HEK293 (cell line): ENCODE measurements around the gene MORC4.

Experiments
- CTCF ChIA-PET: fragments of 350-600 bp; formaldehyde crosslinking; extraction: SDS; loops from one replicate; lab custom pipeline; 2021; ENCODE audit warnings: antibody characterized with exemption; lab: Yijun Ruan, JAX
- POLR2A ChIA-PET: fragments of 300-600 bp; formaldehyde crosslinking; extraction: SDS; loops from one replicate; lab custom pipeline; 2020; ENCODE audit warnings: antibody characterized with exemption, inconsistent platforms; lab: Yijun Ruan, JAX
- H3K27ac ChIP-seq: fragments of 200-500 bp; sonication (Bioruptor generic); 2 replicates; pipeline ENCODE4 v1.5.1; 2014; ENCODE audit warnings: low read depth, low read length, control low read depth, inconsistent platforms; ENCODE audit errors: extremely low read depth
- H3K36me3 ChIP-seq, 2 experiments: fragments of 200-500 bp in 1 of 2; sonication (Bioruptor generic) in 1 of 2; 1 replicate in 1 of 2; 2 replicates in 1 of 2; pipeline ENCODE4 v1.5.1; 2014 to 2017; ENCODE audit warnings: inconsistent platforms in 2 of 2, low read length in 2 of 2; ENCODE audit not compliant: control insufficient read depth in 2 of 2, insufficient read depth in 1 of 2
- H3K4me1 ChIP-seq: fragments of 200-500 bp; sonication (Bioruptor generic); 2 replicates; pipeline ENCODE4 v1.5.1; 2014; ENCODE audit warnings: mild to moderate bottlenecking, low read length, inconsistent platforms; ENCODE audit not compliant: control insufficient read depth, insufficient read depth
- H3K4me3 ChIP-seq: 2 replicates; pipeline ENCODE4 v1.5.1; 2011; ENCODE audit warnings: low read depth, mild to moderate bottlenecking, control low read depth, low read length, moderate library complexity
- H3K9me3 ChIP-seq: fragments of 200-500 bp; sonication (Bioruptor generic); 2 replicates; pipeline ENCODE4 v1.5.1; 2014; ENCODE audit warnings: low read depth, low read length, inconsistent platforms; ENCODE audit not compliant: control insufficient read depth, insufficient read depth
- ATF2 ChIP-seq: fragments of 450-650 bp; formaldehyde crosslinking; IDR thresholded peaks from 2 replicates; pipeline ENCODE4 v1.5.1; 2016; ENCODE audit warnings: missing biosample characterization, missing genetic modification characterization, low read depth
- GLI4 ChIP-seq: fragments of 450-650 bp; formaldehyde crosslinking; IDR thresholded peaks from 2 replicates; pipeline ENCODE4 v1.5.1; 2016; ENCODE audit warnings: missing biosample characterization, missing genetic modification characterization
- IKZF3 ChIP-seq: fragments of 450-650 bp; IDR thresholded peaks from 2 replicates; pipeline ENCODE4 v1.5.0; 2018; ENCODE audit warnings: missing biosample characterization, mild to moderate bottlenecking, missing genetic modification characterization, moderate library complexity
- ZBTB48 ChIP-seq: fragments of 450-650 bp; formaldehyde crosslinking; IDR thresholded peaks from 2 replicates; pipeline ENCODE4 v1.5.1; 2016; ENCODE audit warnings: missing biosample characterization, missing genetic modification characterization
- ZBTB6 ChIP-seq: fragments of 450-650 bp; formaldehyde crosslinking; IDR thresholded peaks from 2 replicates; pipeline ENCODE4 v1.5.1; 2017; ENCODE audit warnings: missing biosample characterization, missing genetic modification characterization
- ZBTB8A ChIP-seq: fragments of 450-650 bp; formaldehyde crosslinking; IDR thresholded peaks from 2 replicates; pipeline ENCODE4 v1.5.1; 2016; ENCODE audit warnings: missing biosample characterization, missing genetic modification characterization
- ZEB2 ChIP-seq: fragments of 450-650 bp; formaldehyde crosslinking; IDR thresholded peaks from 2 replicates; pipeline ENCODE4 v1.5.1; 2016; ENCODE audit warnings: missing biosample characterization, missing genetic modification characterization
- ZFHX2 ChIP-seq: fragments of 450-650 bp; formaldehyde crosslinking; conservative IDR thresholded peaks from 2 replicates; pipeline ENCODE4 v1.5.1; 2016; ENCODE audit warnings: missing biosample characterization, missing genetic modification characterization
- ZIC2 ChIP-seq: fragments of 450-650 bp; formaldehyde crosslinking; IDR thresholded peaks from 2 replicates; pipeline ENCODE4 v1.5.1; 2016; ENCODE audit warnings: missing biosample characterization, missing genetic modification characterization
- ZNF114 ChIP-seq: fragments of 450-650 bp; formaldehyde crosslinking; IDR thresholded peaks from 2 replicates; pipeline ENCODE4 v1.5.0; 2017; ENCODE audit warnings: missing biosample characterization, missing genetic modification characterization
- ZNF169 ChIP-seq: fragments of 450-650 bp; formaldehyde crosslinking; IDR thresholded peaks from 2 replicates; pipeline ENCODE4 v1.5.1; 2016; ENCODE audit warnings: missing biosample characterization, missing genetic modification characterization
- ZNF211 ChIP-seq: fragments of 450-650 bp; formaldehyde crosslinking; IDR thresholded peaks from 2 replicates; pipeline ENCODE4 v1.5.1; 2016; ENCODE audit warnings: low read depth, missing biosample characterization, missing genetic modification characterization
- ZNF239 ChIP-seq: fragments of 450-650 bp; formaldehyde crosslinking; IDR thresholded peaks from 2 replicates; pipeline ENCODE4 v1.5.1; 2016; ENCODE audit warnings: missing biosample characterization, missing genetic modification characterization
- ZNF280C ChIP-seq: fragments of 450-650 bp; formaldehyde crosslinking; IDR thresholded peaks from 2 replicates; pipeline ENCODE4 v1.5.1; 2016; ENCODE audit warnings: missing biosample characterization, missing genetic modification characterization
- ZNF350 ChIP-seq: fragments of 450-650 bp; formaldehyde crosslinking; IDR thresholded peaks from 2 replicates; pipeline ENCODE4 v1.5.0; 2017; ENCODE audit warnings: missing biosample characterization, mild to moderate bottlenecking, missing genetic modification characterization
- ZNF354C ChIP-seq: fragments of 450-650 bp; formaldehyde crosslinking; IDR thresholded peaks from 2 replicates; pipeline ENCODE4 v1.5.1; 2016; ENCODE audit warnings: missing biosample characterization, missing genetic modification characterization, low read depth, borderline replicate concordance
- ZNF404 ChIP-seq: fragments of 450-650 bp; formaldehyde crosslinking; IDR thresholded peaks from 2 replicates; pipeline ENCODE4 v1.5.1; 2017; ENCODE audit warnings: missing biosample characterization, missing genetic modification characterization
- ZNF423 ChIP-seq: fragments of 450-650 bp; formaldehyde crosslinking; IDR thresholded peaks from 2 replicates; pipeline ENCODE4 v1.5.1; 2016; ENCODE audit warnings: missing biosample characterization, missing genetic modification characterization
- ZNF518A ChIP-seq: fragments of 450-650 bp; formaldehyde crosslinking; conservative IDR thresholded peaks from 2 replicates; pipeline ENCODE4 v1.5.1; 2016; ENCODE audit warnings: low read depth, missing biosample characterization, missing genetic modification characterization
- ZNF558 ChIP-seq: fragments of 450-650 bp; formaldehyde crosslinking; IDR thresholded peaks from 2 replicates; pipeline ENCODE4 v1.5.1; 2016; ENCODE audit warnings: missing biosample characterization, missing genetic modification characterization
- ZNF561 ChIP-seq: fragments of 450-650 bp; IDR thresholded peaks from 2 replicates; pipeline ENCODE4 v1.5.1; 2018; ENCODE audit warnings: missing biosample characterization, missing genetic modification characterization, borderline replicate concordance
- ZNF600 ChIP-seq: fragments of 450-650 bp; formaldehyde crosslinking; IDR thresholded peaks from 2 replicates; pipeline ENCODE4 v1.5.1; 2016; ENCODE audit warnings: missing biosample characterization, missing genetic modification characterization
- ZNF624 ChIP-seq: fragments of 450-650 bp; formaldehyde crosslinking; IDR thresholded peaks from 2 replicates; pipeline ENCODE4 v1.5.1; 2017; ENCODE audit warnings: missing biosample characterization, missing genetic modification characterization
- ZNF626 ChIP-seq: fragments of 450-650 bp; sonication (Bioruptor Pico); formaldehyde crosslinking; IDR thresholded peaks from 2 replicates; pipeline ENCODE4 v1.5.1; 2018; ENCODE audit warnings: missing biosample characterization, missing genetic modification characterization, inconsistent platforms

Gene MORC4

GRCh38 chrX:106901341-106901740 lies 98.7 kb downstream of the MORC4 start:
- POLR2A ChIA-PET, result no interaction called here
- H3K27ac ChIP-seq, result no peak overlapping the region
- no peaks in the 10 kb centered on the region for H3K9me3 ChIP-seq
- no peaks in the 10 kb centered on the region for H3K4me1 ChIP-seq
- CTCF ChIA-PET, result interaction anchor here (0.6 to 2.7 kb wide), 4 partner anchors 27 to 755 kb away, joined by 3 to 12 read pairs (median 5); no protein-coding TSS in a partner anchor
- TF ChIP-seq GLI4 (tag by site-specific recombination) (no peak), ZNF280C (tag by site-specific recombination) (no peak), ZNF558 (tag by site-specific recombination) (no peak), ZNF354C (tag by site-specific recombination) (no peak), ZBTB48 (no peak)
- TF ChIP-seq, all 188 proteins: peak for 0
- Histone ChIP-seq H3K4me3 (no peak overlapping the region), H3K36me3 (no peaks in the 10 kb centered on the region)

GRCh38 chrX:106899841-106900240 lies 100.2 kb downstream of the MORC4 start:
- POLR2A ChIA-PET, result no interaction called here
- H3K27ac ChIP-seq, result no peak overlapping the region
- no peaks in the 10 kb centered on the region for H3K9me3 ChIP-seq
- H3K4me1 ChIP-seq, result no peaks in the 10 kb centered on the region; the same call in 1 of the 2 replicates
- H3K36me3 ChIP-seq, result no peaks in the 10 kb centered on the region
- CTCF ChIA-PET, result interaction anchor here (0.6 to 3.1 kb wide), 8 partner anchors 10 to 532 kb away, joined by 3 to 25 read pairs (median 5); no protein-coding TSS in a partner anchor
- no peak for TF ChIP-seq ATF2
- TF ChIP-seq ZIC2 (tag by site-specific recombination), result no peak
- TF ChIP-seq ZNF561 (tag by site-specific recombination), result no peak
- no peak for TF ChIP-seq ZFHX2 (tag by site-specific recombination)
- no peak for TF ChIP-seq ZNF600
- TF ChIP-seq ZNF518A (tag by site-specific recombination), result no peak
- no peak for TF ChIP-seq ZNF626 (tag by site-specific recombination)
- no peak overlapping the region for H3K4me3 ChIP-seq

GRCh38 chrX:106899276-106899675 lies 100.7 kb downstream of the MORC4 start:
- H3K4me3 ChIP-seq, result no peak overlapping the region
- TF ChIP-seq ZNF624 (tag by site-specific recombination) (no peak), ZNF114 (tag by site-specific recombination) (no peak), ZNF169 (tag by site-specific recombination) (no peak), ZNF239 (no peak), ZBTB8A (tag by site-specific recombination) (no peak), ZEB2 (tag by site-specific recombination) (no peak), ZNF423 (tag by site-specific recombination) (no peak), ZNF350 (tag by site-specific recombination) (no peak), IKZF3 (tag by site-specific recombination) (no peak), ZNF211 (tag by site-specific recombination) (no peak), ZBTB6 (tag by site-specific recombination) (no peak), ZNF404 (no peak)

More at GRCh38 chrX:106899276-106899675, 100.7 kb downstream of the MORC4 start:
- no peaks in the 10 kb centered on the region for H3K36me3 ChIP-seq
- CTCF ChIA-PET, result interaction anchor here (0.6 to 3.1 kb wide), 24 partner anchors 10 to 1177 kb away, joined by 3 to 25 read pairs (median 4); no protein-coding TSS in a partner anchor
- POLR2A ChIA-PET, result no interaction called here
- H3K9me3 ChIP-seq, result no peaks in the 10 kb centered on the region
- H3K4me1 ChIP-seq, result no peaks in the 10 kb centered on the region; the same call in 1 of the 2 replicates
- H3K27ac ChIP-seq, result no peak overlapping the region
